Stimulated activated effector memory CD8-positive, alpha-beta T cell treated with anti-CD3 and anti-CD28 coated beads, Interleukin-12 subunit alpha, Interleukin-12 subunit beta, amount 100 ng/mL, for 72 hours (primary cell): ENCODE results near the gene CLEC1B.

Experiments used
- ATAC-seq: fragments of 150-1000 bp; cut with Tn5 transposase; 2 replicates; pipeline ENCODE4 v1.10.0; 2021
- DNase-seq, 2 donors: peaks; one replicate each; pipeline ENCODE4 v3.0.0; 2021 to 2022; ENCODE audit warnings: low spot score in 2 of 2
- H3K27ac Mint-ChIP-seq: one replicate; pipeline ENCODE4 v1.8.0; 2022; ENCODE audit warnings: mild to moderate bottlenecking, mixed read lengths
- H3K36me3 Mint-ChIP-seq: one replicate; pipeline ENCODE4 v1.8.0; 2022; ENCODE audit warnings: mild to moderate bottlenecking, mixed read lengths
- H3K4me1 Mint-ChIP-seq: one replicate; pipeline ENCODE4 v1.8.0; 2022; ENCODE audit warnings: mixed read lengths
- H3K4me3 Mint-ChIP-seq: one replicate; pipeline ENCODE4 v1.8.0; 2022; ENCODE audit warnings: mild to moderate bottlenecking, mixed read lengths
- H3K9me3 Mint-ChIP-seq: one replicate; pipeline ENCODE4 v1.8.0; 2022; ENCODE audit warnings: mixed read lengths

CLEC1B gene

GRCh38 chr12:9951026-9951675 is 47.8 kb downstream of the CLEC1B start:
- Mint-ChIP-seq H3K9me3 (no peaks in the 10 kb centered on the region), H3K4me1 (peaks cover 35% of the 10 kb centered on the region), H3K36me3 (no peaks in the 10 kb centered on the region), H3K4me3 (peak overlapping the region; percentile 52), H3K27ac (peak overlapping the region; percentile 65)
- peak; percentile 78 for ATAC-seq
- peak in 1 of 2 donors; percentile 52 for DNase-seq

- ATAC-seq = peak; percentile 97
- Mint-ChIP-seq H3K27ac (no peak overlapping the region), H3K36me3 (no peaks in the 10 kb centered on the region), H3K4me3 (peak overlapping the region; percentile 1), H3K9me3 (no peaks in the 10 kb centered on the region), H3K4me1 (peaks cover 41% of the 10 kb centered on the region)
- DNase-seq = no peak
Measured at GRCh38 chr12:9948606-9949296, 50.2 kb downstream of the CLEC1B start.

- peaks cover 41% of the 10 kb centered on the region for H3K4me1 Mint-ChIP-seq
- DNase-seq = no peak
- no peak for ATAC-seq
- no peaks in the 10 kb centered on the region for H3K9me3 Mint-ChIP-seq
- no peak overlapping the region for H3K4me3 Mint-ChIP-seq
- H3K36me3 Mint-ChIP-seq = no peaks in the 10 kb centered on the region
- peak overlapping the region; percentile 61 for H3K27ac Mint-ChIP-seq
Measured at GRCh38 chr12:9947674-9948073, 51.2 kb downstream of the CLEC1B start.

GRCh38 chr12:9944391-9944790 is 54.5 kb downstream of the CLEC1B start:
- no peaks in the 10 kb centered on the region for H3K9me3 Mint-ChIP-seq
- no peak for ATAC-seq
- no peak for DNase-seq
- H3K4me1 Mint-ChIP-seq = peaks cover 23% of the 10 kb centered on the region
- H3K4me3 Mint-ChIP-seq = no peak overlapping the region
- H3K27ac Mint-ChIP-seq = no peak overlapping the region
- no peaks in the 10 kb centered on the region for H3K36me3 Mint-ChIP-seq

- peak overlapping the region; percentile 37 for H3K4me3 Mint-ChIP-seq
- no peaks in the 10 kb centered on the region for H3K9me3 Mint-ChIP-seq
- H3K36me3 Mint-ChIP-seq = no peaks in the 10 kb centered on the region
- no peak overlapping the region for H3K27ac Mint-ChIP-seq
- peak; percentile 71 for ATAC-seq
- peaks cover 13% of the 10 kb centered on the region for H3K4me1 Mint-ChIP-seq
- DNase-seq = no peak
Measured at GRCh38 chr12:9943240-9943639, 55.7 kb downstream of the CLEC1B start.
